ENCODE measurements around the gene CORO1A.

The CORO1A gene

GRCh38 chr16:30139583-30140481 lies 43.6 kb upstream of the CORO1A start:
- Histone ChIP-seq H3K4me2 (ENCODE audit: low read length) (peak overlapping the region; percentile 33), H3K9ac (ENCODE audit: low read length) (no peak overlapping the region), H3K79me2 (ENCODE audit: low read length) (no peaks in the 10 kb centered on the region), H2AFZ (ENCODE audit: low read depth, low read length) (peak overlapping the region; percentile 67), H3K4me3 (ENCODE audit: low read length) (no peak overlapping the region), H3K4me1 (ENCODE audit: low read length) (peaks cover 17% of the 10 kb centered on the region), H3K27me3 (ENCODE audit: low read depth, low read length) (no peaks in the 10 kb centered on the region), H4K20me1 (ENCODE audit: insufficient read depth, low read length) (no peaks in the 10 kb centered on the region), H3K27ac (ENCODE audit: low read length) (no peak overlapping the region), H3K9me3 (ENCODE audit: insufficient read depth, low read length) (no peaks in the 10 kb centered on the region), H3K36me3 (replicated peaks; ENCODE audit: low read depth, low read length) (no peaks in the 10 kb centered on the region)
- TF ChIP-seq CTCF (IDR thresholded peaks at IDR 0.05; ENCODE audit: low read depth, low read length): no peak
- TF ChIP-seq EZH2phosphoT487 (IDR thresholded peaks at IDR 0.05; ENCODE audit: low read depth): no peak

- H2AFZ ChIP-seq (ENCODE audit: low read depth, low read length): no peak overlapping the region
- H3K4me2 ChIP-seq (ENCODE audit: low read length): no peak overlapping the region
- no peaks in the 10 kb centered on the region for H3K9me3 ChIP-seq (ENCODE audit: insufficient read depth, low read length)
These were observed 41.7 kb upstream of the CORO1A start for GRCh38 chr16:30141750-30142149.

GRCh38 chr16:30142672-30143346 lies 40.6 kb upstream of the CORO1A start:
- H2AFZ ChIP-seq (ENCODE audit: low read depth, low read length): peak overlapping the region; percentile 23; the same call in 1 of the 2 replicates
- TF ChIP-seq EZH2phosphoT487 (IDR thresholded peaks at IDR 0.05; ENCODE audit: low read depth): no peak
- peak; percentile 45 for TF ChIP-seq CTCF (IDR thresholded peaks at IDR 0.05; ENCODE audit: low read depth, low read length)
- no peaks in the 10 kb centered on the region for H3K27me3 ChIP-seq (ENCODE audit: low read depth, low read length)
- H3K79me2 ChIP-seq (ENCODE audit: low read length): no peaks in the 10 kb centered on the region
- H3K4me1 ChIP-seq (ENCODE audit: low read length): peaks cover 7% of the 10 kb centered on the region
- H3K27ac ChIP-seq (ENCODE audit: low read length): no peak overlapping the region
- H3K36me3 ChIP-seq (replicated peaks; ENCODE audit: low read depth, low read length): no peaks in the 10 kb centered on the region
- no peaks in the 10 kb centered on the region for H3K9me3 ChIP-seq (ENCODE audit: insufficient read depth, low read length)
- H3K4me3 ChIP-seq (ENCODE audit: low read length): no peak overlapping the region
- H3K4me2 ChIP-seq (ENCODE audit: low read length): 0 out of 2 replicates have a peak overlapping the region, but pooled peaks have one; percentile 4
- H4K20me1 ChIP-seq (ENCODE audit: insufficient read depth, low read length): no peaks in the 10 kb centered on the region
- no peak overlapping the region for H3K9ac ChIP-seq (ENCODE audit: low read length)

More at GRCh38 chr16:30141750-30142149, 41.7 kb upstream of the CORO1A start:
- Histone ChIP-seq H3K79me2 (ENCODE audit: low read length) (no peaks in the 10 kb centered on the region), H4K20me1 (ENCODE audit: insufficient read depth, low read length) (no peaks in the 10 kb centered on the region), H3K4me1 (ENCODE audit: low read length) (peaks cover 7% of the 10 kb centered on the region), H3K9ac (ENCODE audit: low read length) (no peak overlapping the region), H3K4me3 (ENCODE audit: low read length) (no peak overlapping the region), H3K27ac (ENCODE audit: low read length) (no peak overlapping the region), H3K27me3 (ENCODE audit: low read depth, low read length) (no peaks in the 10 kb centered on the region), H3K36me3 (replicated peaks; ENCODE audit: low read depth, low read length) (no peaks in the 10 kb centered on the region)
- TF ChIP-seq EZH2phosphoT487 (IDR thresholded peaks at IDR 0.05; ENCODE audit: low read depth) (no peak), CTCF (IDR thresholded peaks at IDR 0.05; ENCODE audit: low read depth, low read length) (no peak)

GRCh38 chr16:30143347-30143702 lies 40.1 kb upstream of the CORO1A start:
- Histone ChIP-seq H3K27me3 (ENCODE audit: low read depth, low read length) (no peaks in the 10 kb centered on the region), H4K20me1 (ENCODE audit: insufficient read depth, low read length) (no peaks in the 10 kb centered on the region), H3K4me3 (ENCODE audit: low read length) (no peak overlapping the region), H3K79me2 (ENCODE audit: low read length) (no peaks in the 10 kb centered on the region), H3K36me3 (replicated peaks; ENCODE audit: low read depth, low read length) (no peaks in the 10 kb centered on the region), H3K9ac (ENCODE audit: low read length) (no peak overlapping the region), H3K4me2 (ENCODE audit: low read length) (0 out of 2 replicates have a peak overlapping the region, but pooled peaks have one; percentile 4), H3K9me3 (ENCODE audit: insufficient read depth, low read length) (no peaks in the 10 kb centered on the region), H2AFZ (ENCODE audit: low read depth, low read length) (peak overlapping the region; percentile 23; the same call in 1 of the 2 replicates), H3K4me1 (ENCODE audit: low read length) (peaks cover 7% of the 10 kb centered on the region), H3K27ac (ENCODE audit: low read length) (no peak overlapping the region)
- no peak for TF ChIP-seq EZH2phosphoT487 (IDR thresholded peaks at IDR 0.05; ENCODE audit: low read depth)
- no peak for TF ChIP-seq CTCF (IDR thresholded peaks at IDR 0.05; ENCODE audit: low read depth, low read length)
